HL-60 (cell line): ENCODE measurements around the gene TMF1.

Experiments
- DNase-seq, 2 experiments: peaks; one replicate each; pipeline ENCODE4 v3.0.0-alpha.2; 2010 to 2020; ENCODE audit warnings: low read depth in 1 of 2, low spot score in 1 of 2
- H3K27ac ChIP-seq: fragments of 250-450 bp; sonication (Bioruptor Pico); replicated peaks from 2 replicates; pipeline ENCODE4 v1.5.1; 2020; ENCODE audit warnings: mild to moderate bottlenecking, moderate library complexity
- H3K27me3 ChIP-seq: fragments of 250-450 bp; sonication (Bioruptor Pico); 2 replicates; pipeline ENCODE4 v1.5.1; 2021; ENCODE audit warnings: mild to moderate bottlenecking, moderate library complexity; ENCODE audit not compliant: insufficient read depth, poor library complexity, severe bottlenecking
- H3K4me3 ChIP-seq: replicated peaks from 2 replicates; pipeline ENCODE4 v1.5.1; 2011; ENCODE audit warnings: mild to moderate bottlenecking, control low read depth, low read length; ENCODE audit not compliant: insufficient read depth
- GABPA ChIP-seq: IDR thresholded peaks from 2 replicates; pipeline ENCODE4 v1.6.1; 2012; ENCODE audit warnings: low read depth
- POLR2AphosphoS5 ChIP-seq: IDR thresholded peaks from 2 replicates; pipeline ENCODE4 v1.6.1; 2012; ENCODE audit warnings: low read depth
- SPI1 ChIP-seq: IDR thresholded peaks from 2 replicates; pipeline ENCODE4 v1.6.1; 2012; ENCODE audit warnings: low read depth, mild to moderate bottlenecking, borderline replicate concordance
- TF ChIP-seq, protein P1 (sequence below): IDR thresholded peaks from one replicate; pipeline ENCODE4 v1.5.1; 2011; ENCODE audit warnings: low read length, control low read depth, inconsistent platforms; ENCODE audit not compliant: insufficient read depth
- TF ChIP-seq, protein P2 (sequence below): IDR thresholded peaks from 2 replicates; pipeline ENCODE4 v1.6.1; 2012; ENCODE audit warnings: low read depth; ENCODE audit not compliant: insufficient replicate concordance

TMF1 gene

DNA sequence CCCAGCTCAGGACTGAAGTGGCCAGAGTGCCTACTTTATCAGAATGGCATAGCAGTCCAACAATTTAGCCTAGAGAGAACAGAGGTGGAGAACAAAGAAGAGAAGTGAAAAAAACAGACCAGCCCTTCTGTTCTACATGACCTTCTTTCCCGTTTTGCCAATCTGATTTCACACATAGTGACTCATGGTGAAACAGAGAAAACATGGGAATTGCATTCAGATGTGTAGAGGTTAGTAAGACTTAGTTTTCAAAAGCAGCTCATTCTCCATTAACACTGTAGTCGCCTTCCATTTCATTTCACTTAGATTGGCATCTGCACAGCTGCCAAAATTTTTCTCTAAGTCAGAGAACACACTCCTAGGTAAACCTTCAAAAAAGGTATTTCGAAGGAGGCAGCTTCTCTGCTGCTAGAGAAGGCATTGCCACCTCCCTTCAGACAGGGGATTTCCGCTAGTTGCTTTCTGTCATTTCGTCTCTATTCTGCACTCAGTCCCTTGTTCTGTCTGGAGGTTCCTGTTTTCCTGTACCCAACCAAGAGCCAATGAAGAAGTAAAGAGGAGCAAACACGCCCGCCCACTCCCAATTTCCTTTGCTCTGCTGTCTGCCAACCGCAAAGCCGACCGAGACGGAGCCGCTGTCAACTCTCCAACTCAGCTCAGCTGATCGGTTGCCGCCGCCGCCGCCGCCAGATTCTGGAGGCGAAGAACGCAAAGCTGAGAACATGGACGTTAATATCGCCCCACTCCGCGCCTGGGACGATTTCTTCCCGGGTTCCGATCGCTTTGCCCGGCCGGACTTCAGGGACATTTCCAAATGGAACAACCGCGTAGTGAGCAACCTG is 32.4 kb upstream of the TMF1 start, which contains the start of gene ARL6IP5:
TSS of gene ARL6IP5 (plus strand) at position 612 of the 842 bp plus-strand sequence. CDS start at position 723, 111 bp downstream.
- TF ChIP-seq SPI1 (peak; percentile 66; the same call in 1 of the 2 replicates), GABPA (no peak), POLR2AphosphoS5 (peak; percentile 72)
- TF ChIP-seq, protein P1, sequence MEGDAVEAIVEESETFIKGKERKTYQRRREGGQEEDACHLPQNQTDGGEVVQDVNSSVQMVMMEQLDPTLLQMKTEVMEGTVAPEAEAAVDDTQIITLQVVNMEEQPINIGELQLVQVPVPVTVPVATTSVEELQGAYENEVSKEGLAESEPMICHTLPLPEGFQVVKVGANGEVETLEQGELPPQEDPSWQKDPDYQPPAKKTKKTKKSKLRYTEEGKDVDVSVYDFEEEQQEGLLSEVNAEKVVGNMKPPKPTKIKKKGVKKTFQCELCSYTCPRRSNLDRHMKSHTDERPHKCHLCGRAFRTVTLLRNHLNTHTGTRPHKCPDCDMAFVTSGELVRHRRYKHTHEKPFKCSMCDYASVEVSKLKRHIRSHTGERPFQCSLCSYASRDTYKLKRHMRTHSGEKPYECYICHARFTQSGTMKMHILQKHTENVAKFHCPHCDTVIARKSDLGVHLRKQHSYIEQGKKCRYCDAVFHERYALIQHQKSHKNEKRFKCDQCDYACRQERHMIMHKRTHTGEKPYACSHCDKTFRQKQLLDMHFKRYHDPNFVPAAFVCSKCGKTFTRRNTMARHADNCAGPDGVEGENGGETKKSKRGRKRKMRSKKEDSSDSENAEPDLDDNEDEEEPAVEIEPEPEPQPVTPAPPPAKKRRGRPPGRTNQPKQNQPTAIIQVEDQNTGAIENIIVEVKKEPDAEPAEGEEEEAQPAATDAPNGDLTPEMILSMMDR, result no peak
- TF ChIP-seq, protein P2, sequence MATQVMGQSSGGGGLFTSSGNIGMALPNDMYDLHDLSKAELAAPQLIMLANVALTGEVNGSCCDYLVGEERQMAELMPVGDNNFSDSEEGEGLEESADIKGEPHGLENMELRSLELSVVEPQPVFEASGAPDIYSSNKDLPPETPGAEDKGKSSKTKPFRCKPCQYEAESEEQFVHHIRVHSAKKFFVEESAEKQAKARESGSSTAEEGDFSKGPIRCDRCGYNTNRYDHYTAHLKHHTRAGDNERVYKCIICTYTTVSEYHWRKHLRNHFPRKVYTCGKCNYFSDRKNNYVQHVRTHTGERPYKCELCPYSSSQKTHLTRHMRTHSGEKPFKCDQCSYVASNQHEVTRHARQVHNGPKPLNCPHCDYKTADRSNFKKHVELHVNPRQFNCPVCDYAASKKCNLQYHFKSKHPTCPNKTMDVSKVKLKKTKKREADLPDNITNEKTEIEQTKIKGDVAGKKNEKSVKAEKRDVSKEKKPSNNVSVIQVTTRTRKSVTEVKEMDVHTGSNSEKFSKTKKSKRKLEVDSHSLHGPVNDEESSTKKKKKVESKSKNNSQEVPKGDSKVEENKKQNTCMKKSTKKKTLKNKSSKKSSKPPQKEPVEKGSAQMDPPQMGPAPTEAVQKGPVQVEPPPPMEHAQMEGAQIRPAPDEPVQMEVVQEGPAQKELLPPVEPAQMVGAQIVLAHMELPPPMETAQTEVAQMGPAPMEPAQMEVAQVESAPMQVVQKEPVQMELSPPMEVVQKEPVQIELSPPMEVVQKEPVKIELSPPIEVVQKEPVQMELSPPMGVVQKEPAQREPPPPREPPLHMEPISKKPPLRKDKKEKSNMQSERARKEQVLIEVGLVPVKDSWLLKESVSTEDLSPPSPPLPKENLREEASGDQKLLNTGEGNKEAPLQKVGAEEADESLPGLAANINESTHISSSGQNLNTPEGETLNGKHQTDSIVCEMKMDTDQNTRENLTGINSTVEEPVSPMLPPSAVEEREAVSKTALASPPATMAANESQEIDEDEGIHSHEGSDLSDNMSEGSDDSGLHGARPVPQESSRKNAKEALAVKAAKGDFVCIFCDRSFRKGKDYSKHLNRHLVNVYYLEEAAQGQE, result peak; percentile 19
- Histone ChIP-seq H3K4me3 (peak within 1 kb of the TSS; percentile 88), H3K27me3 (no peaks in the 10 kb centered on the region), H3K27ac (peak within 1 kb of the TSS; percentile 75)
- peak; percentile 81 to 98 for DNase-seq

DNA sequence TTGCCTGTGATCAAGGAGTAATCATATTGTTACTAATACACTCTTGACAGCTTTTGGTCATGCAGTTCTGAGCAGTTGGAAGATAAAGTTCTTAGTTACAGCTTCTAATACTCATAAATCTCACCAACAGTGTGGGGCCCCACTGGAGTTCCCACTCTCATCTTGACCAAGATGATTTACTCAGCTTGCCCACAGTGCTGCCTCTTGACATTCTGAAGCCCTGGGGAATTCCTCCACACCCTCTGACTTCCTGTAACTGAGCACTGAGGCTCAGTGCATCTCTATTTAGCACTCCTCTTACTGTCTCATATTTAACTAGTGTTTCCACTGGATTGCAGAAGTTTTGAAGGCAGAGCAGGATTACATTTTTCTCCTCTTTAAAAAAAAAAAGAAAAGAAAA is 30.7 kb upstream of the TMF1 start:
- TF ChIP-seq SPI1 (peak; percentile 45; the same call in 1 of the 2 replicates), GABPA (no peak), POLR2AphosphoS5 (no peak)
- TF ChIP-seq, protein P2, result no peak
- TF ChIP-seq, protein P1, result no peak
- no peak overlapping the region for H3K4me3 ChIP-seq
- no peaks in the 10 kb centered on the region for H3K27me3 ChIP-seq
- H3K27ac ChIP-seq, result no peak overlapping the region
- peak in 1 of 2 experiments; percentile 74 for DNase-seq

DNA sequence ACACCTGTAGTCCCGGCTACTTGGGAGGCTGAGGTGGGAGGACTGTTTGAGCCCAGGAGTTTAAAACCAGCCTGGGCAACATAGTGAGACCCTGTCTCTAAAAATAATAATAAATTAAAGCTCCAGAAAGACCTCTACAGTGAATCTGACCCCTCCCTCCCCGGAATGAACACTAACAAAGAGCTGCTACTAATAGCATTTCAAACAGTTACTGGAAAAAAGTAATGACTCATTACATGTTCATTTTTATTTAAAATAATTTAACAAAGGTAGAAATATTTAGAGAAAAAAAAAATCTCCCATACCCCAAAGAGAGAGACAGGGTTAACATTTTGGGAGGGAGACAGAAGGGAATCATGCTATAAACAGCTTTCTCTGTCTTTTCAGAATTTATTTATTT is 30.2 kb upstream of the TMF1 start:
- DNase-seq, result no peak
- no peak overlapping the region for H3K4me3 ChIP-seq
- TF ChIP-seq, protein P1, result no peak
- TF ChIP-seq GABPA (no peak), POLR2AphosphoS5 (no peak), SPI1 (no peak)
- TF ChIP-seq, protein P2, result no peak
- no peaks in the 10 kb centered on the region for H3K27me3 ChIP-seq
- H3K27ac ChIP-seq, result no peak overlapping the region
